HEK293T (cell line): Measurements from ENCODE around the gene SON.

ENCODE experiments used
- CTCF ChIA-PET: fragments of 350-600 bp; formaldehyde crosslinking; extraction: SDS; loops from one replicate; lab custom pipeline; 2021; ENCODE audit warnings: antibody characterized with exemption, inconsistent platforms; lab: Yijun Ruan, JAX
- POLR2A ChIA-PET: fragments of 350-600 bp; formaldehyde crosslinking; extraction: SDS; loops from one replicate; lab custom pipeline; 2020; ENCODE audit warnings: antibody characterized with exemption, inconsistent platforms; lab: Yijun Ruan, JAX
- DNase-seq: peaks from one replicate; pipeline ENCODE4 v3.0.0; 2012; ENCODE audit warnings: mixed read lengths; ENCODE audit errors: extremely low spot score
- ARNT ChIP-seq: fragments of 450-650 bp; IDR thresholded peaks from 2 replicates; pipeline ENCODE4 v1.6.1; 2017; ENCODE audit warnings: mild to moderate bottlenecking
- BHLHE40 ChIP-seq: fragments of 450-650 bp; IDR thresholded peaks from 2 replicates; pipeline ENCODE4 v1.6.1; 2016; ENCODE audit warnings: mild to moderate bottlenecking, moderate library complexity, borderline replicate concordance
- CTBP1 ChIP-seq: fragments of 450-650 bp; IDR thresholded peaks from 2 replicates; pipeline ENCODE4 v1.6.1; 2016; ENCODE audit warnings: borderline replicate concordance
- ELF4 ChIP-seq: fragments of 450-650 bp; IDR thresholded peaks from 2 replicates; pipeline ENCODE4 v1.6.1; 2017; ENCODE audit warnings: antibody characterized with exemption
- FOXA1 ChIP-seq: fragments of 450-650 bp; IDR thresholded peaks from 2 replicates; pipeline ENCODE4 v1.6.1; 2016; ENCODE audit warnings: mild to moderate bottlenecking
- FOXK2 ChIP-seq: fragments of 450-650 bp; IDR thresholded peaks from 2 replicates; pipeline ENCODE4 v1.6.1; 2016; ENCODE audit warnings: mild to moderate bottlenecking
- FOXM1 ChIP-seq: fragments of 450-650 bp; IDR thresholded peaks from 2 replicates; pipeline ENCODE4 v1.6.1; 2017; ENCODE audit warnings: mild to moderate bottlenecking, borderline replicate concordance
- HDGF ChIP-seq: fragments of 450-650 bp; IDR thresholded peaks from 2 replicates; pipeline ENCODE4 v1.6.1; 2017; ENCODE audit warnings: antibody characterized with exemption, borderline replicate concordance
- L3MBTL2 ChIP-seq: fragments of 450-650 bp; conservative IDR thresholded peaks from 2 replicates; pipeline ENCODE4 v1.6.1; 2016; ENCODE audit warnings: mild to moderate bottlenecking
- LEF1 ChIP-seq: fragments of 450-650 bp; IDR thresholded peaks from 2 replicates; pipeline ENCODE4 v1.6.1; 2017; ENCODE audit warnings: mild to moderate bottlenecking, borderline replicate concordance
- NFRKB ChIP-seq: fragments of 450-650 bp; IDR thresholded peaks from 2 replicates; pipeline ENCODE4 v1.6.1; 2016; ENCODE audit warnings: mild to moderate bottlenecking, moderate library complexity
- PKNOX1 ChIP-seq: fragments of 450-650 bp; IDR thresholded peaks from 2 replicates; pipeline ENCODE4 v1.6.1; 2016
- SP1 ChIP-seq: fragments of 450-650 bp; IDR thresholded peaks from 2 replicates; pipeline ENCODE4 v1.6.1; 2017
- SUZ12 ChIP-seq: fragments of 450-650 bp; IDR thresholded peaks from 2 replicates; pipeline ENCODE4 v1.6.1; 2016; ENCODE audit warnings: mild to moderate bottlenecking
- TARDBP ChIP-seq: fragments of 450-650 bp; IDR thresholded peaks from 2 replicates; pipeline ENCODE4 v1.6.1; 2016
- ZNF384 ChIP-seq: fragments of 450-650 bp; IDR thresholded peaks from 2 replicates; pipeline ENCODE4 v1.6.1; 2016

Gene SON

DNA sequence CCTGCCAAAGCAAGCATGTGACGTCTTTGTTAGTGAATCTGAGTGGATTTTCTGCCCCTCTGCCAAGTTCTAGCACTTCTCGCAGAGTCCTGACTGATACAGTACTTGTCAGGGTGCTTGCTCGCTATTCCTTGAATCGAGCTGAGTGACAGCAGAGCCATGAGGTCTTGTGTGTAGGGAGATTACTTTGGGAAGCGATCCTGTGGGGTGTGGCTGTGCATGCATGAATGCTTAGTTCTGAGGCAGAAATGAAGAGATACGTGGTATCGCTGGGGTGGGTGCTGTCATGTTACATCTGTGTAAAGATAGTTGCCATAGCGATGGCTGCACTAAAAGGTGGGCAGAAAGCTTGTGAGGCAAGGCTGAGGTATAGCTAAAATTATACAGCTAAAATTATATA is 32.0 kb upstream of the SON start:
- POLR2A ChIA-PET = no interaction called here
- no peak for DNase-seq
- CTCF ChIA-PET = interaction anchor here (0.7 kb wide), 1 partner anchor 95 kb away, joined by 4 read pairs; no protein-coding TSS in a partner anchor
- TF ChIP-seq NFRKB = no peak
- no peak for TF ChIP-seq PKNOX1
- no peak for TF ChIP-seq FOXK2
- no peak for TF ChIP-seq SUZ12
- TF ChIP-seq FOXM1 = no peak
- no peak for TF ChIP-seq BHLHE40

- DNase-seq = no peak
- CTCF ChIA-PET = no interaction called here
- POLR2A ChIA-PET = no interaction called here
These were observed 31.2 kb upstream of the SON start for GRCh38 chr21:33511639-33512038.

DNA sequence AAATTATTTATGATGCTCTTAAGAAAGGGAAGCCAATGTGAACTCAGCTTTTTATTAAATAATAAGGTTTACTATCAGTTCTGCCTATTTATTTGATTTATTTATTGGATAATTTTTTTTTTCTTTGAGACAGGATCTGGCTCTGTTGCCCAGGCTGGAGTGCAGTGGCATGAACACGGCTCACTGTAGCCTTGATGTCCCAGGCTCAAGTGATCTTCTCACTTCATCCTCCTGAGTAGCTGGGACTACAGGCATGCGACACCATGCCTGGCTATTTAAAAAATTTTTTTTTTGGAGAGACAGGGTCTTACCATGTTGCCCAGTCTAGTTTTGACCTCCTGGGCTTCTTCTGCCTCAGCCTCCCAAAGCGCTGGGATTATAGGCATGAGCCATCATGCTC is 30.4 kb upstream of the SON start:
- ChIA-PET CTCF (no interaction called here), POLR2A (no interaction called here)
- DNase-seq = no peak
- TF ChIP-seq CTBP1 (no peak), BHLHE40 (no peak), SP1 (no peak), HDGF (no peak), SUZ12 (no peak), FOXA1 (no peak), ZNF384 (no peak), FOXM1 (no peak), L3MBTL2 (no peak), ARNT (no peak), FOXK2 (no peak), ELF4 (no peak), PKNOX1 (no peak), LEF1 (no peak), NFRKB (no peak)

More at GRCh38 chr21:33511639-33512038, 31.2 kb upstream of the SON start:
- no peak for TF ChIP-seq CTBP1
- no peak for TF ChIP-seq FOXK2
- TF ChIP-seq LEF1 = no peak
- TF ChIP-seq ZNF384 = no peak
- TF ChIP-seq HDGF = no peak
- TF ChIP-seq NFRKB = no peak
- TF ChIP-seq BHLHE40 = no peak
- no peak for TF ChIP-seq SP1
- no peak for TF ChIP-seq FOXA1
- no peak for TF ChIP-seq SUZ12
- TF ChIP-seq FOXM1 = no peak
- no peak for TF ChIP-seq ARNT
- TF ChIP-seq L3MBTL2 = no peak
- TF ChIP-seq PKNOX1 = no peak
- no peak for TF ChIP-seq ELF4

- CTCF ChIA-PET = interaction anchor here (1.1 kb wide), 1 partner anchor 34 kb away, joined by 3 read pairs; no protein-coding TSS in a partner anchor
- POLR2A ChIA-PET = interaction anchor here (0.9 kb wide), 1 partner anchor 23 kb away, joined by 3 read pairs; the partner anchor contains the start of gene DNAJC28
- TF ChIP-seq CTBP1 (no peak), FOXK2 (no peak), FOXM1 (no peak), SP1 (no peak), NFRKB (no peak), SUZ12 (no peak), PKNOX1 (no peak), ZNF384 (no peak), ARNT (no peak), BHLHE40 (no peak), FOXA1 (no peak), TARDBP (no peak), ELF4 (no peak), LEF1 (no peak), HDGF (no peak), L3MBTL2 (no peak)
- DNase-seq = no peak
These were observed 28.6 kb upstream of the SON start for GRCh38 chr21:33514229-33514628.

DNA sequence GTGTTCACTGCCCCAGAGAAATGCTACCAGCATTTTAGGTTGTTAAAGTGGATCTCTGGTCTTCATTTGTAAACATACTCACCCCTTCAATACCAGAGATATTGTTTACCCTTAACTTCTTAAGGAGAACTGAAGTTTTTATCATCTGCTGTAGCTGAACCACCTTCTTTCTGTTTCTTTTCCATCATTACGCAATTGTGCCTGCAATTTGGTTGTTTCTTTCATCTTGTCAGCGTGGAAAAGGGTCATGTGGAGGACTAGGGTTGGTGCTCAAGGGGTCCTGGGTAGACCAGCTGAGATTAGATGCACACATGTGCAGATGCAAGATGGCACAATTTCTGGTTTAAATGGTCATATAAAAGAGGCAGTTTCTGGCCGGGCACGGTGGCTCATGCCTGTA is 23.9 kb upstream of the SON start:
- no peak for DNase-seq
- ChIA-PET POLR2A (no interaction called here), CTCF (no interaction called here)
- TF ChIP-seq BHLHE40 (no peak), FOXA1 (no peak), LEF1 (no peak), ELF4 (no peak), SUZ12 (no peak), PKNOX1 (no peak), NFRKB (no peak)
